ENCODE data around the gene HECW1. TPM values are rescaled to one million over a fixed set of nuclear protein-coding genes. Genes with fewer than 3 reads are reported as not detected.

HECW1 gene
- total RNA-seq, 1 experiment from 2014 or later, result 2.7 TPM

DNA sequence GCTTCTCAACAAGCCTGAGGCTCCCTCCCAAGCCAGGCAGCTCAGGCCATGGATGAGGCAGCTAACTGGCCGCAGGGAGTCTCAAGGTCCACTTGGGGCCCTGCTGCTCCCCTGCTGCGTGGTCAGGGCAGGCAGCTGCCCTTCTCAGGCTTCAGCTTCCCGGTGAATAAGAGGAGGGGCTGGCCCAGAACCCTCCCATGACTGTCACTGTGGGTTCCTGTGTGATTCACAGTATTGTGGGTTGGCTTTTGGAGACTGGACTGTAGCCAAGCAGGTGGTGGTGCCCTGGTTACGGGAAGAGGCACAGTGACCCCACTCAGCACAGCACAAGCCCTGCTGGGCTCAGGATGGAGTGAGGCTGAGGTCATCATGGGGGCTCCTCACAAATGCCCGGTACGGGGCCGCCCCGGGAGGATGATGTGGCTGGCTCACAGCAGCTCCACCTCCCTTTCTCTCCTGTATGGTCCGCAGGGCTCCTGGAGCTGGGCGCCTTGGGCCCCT is 189.8 kb downstream of the HECW1 start:
- H3K27me3 ChIP-seq (ENCODE audit: insufficient read depth, low read depth), result peaks cover 91% of the 10 kb centered on the region
- no peaks in the 10 kb centered on the region for H3F3A ChIP-seq (ENCODE audit: insufficient read depth, low read depth)
- no peaks in the 10 kb centered on the region for H4K20me1 ChIP-seq (ENCODE audit: insufficient read depth)
- no peaks in the 10 kb centered on the region for H3K9me2 ChIP-seq (ENCODE audit: insufficient read depth)
- H3K79me2 ChIP-seq (ENCODE audit: low read depth), result no peaks in the 10 kb centered on the region
- intact Hi-C loops (cut with micrococcal nuclease; ENCODE audit: unreplicated experiment), result no loop called here
- no peak overlapping the region for H3K4me2 ChIP-seq
- no peak overlapping the region for H3K4me3 ChIP-seq
- no peaks in the 10 kb centered on the region for H3K4me1 ChIP-seq (replicated peaks; ENCODE audit: insufficient read depth)
- CTCF ChIA-PET, result no interaction called here
- POLR2A ChIA-PET (ENCODE audit: unreplicated experiment), result no interaction called here
- H3K9me3 ChIP-seq (ENCODE audit: insufficient read depth, low read depth), result no peaks in the 10 kb centered on the region
- TF ChIP-seq, protein P1, sequence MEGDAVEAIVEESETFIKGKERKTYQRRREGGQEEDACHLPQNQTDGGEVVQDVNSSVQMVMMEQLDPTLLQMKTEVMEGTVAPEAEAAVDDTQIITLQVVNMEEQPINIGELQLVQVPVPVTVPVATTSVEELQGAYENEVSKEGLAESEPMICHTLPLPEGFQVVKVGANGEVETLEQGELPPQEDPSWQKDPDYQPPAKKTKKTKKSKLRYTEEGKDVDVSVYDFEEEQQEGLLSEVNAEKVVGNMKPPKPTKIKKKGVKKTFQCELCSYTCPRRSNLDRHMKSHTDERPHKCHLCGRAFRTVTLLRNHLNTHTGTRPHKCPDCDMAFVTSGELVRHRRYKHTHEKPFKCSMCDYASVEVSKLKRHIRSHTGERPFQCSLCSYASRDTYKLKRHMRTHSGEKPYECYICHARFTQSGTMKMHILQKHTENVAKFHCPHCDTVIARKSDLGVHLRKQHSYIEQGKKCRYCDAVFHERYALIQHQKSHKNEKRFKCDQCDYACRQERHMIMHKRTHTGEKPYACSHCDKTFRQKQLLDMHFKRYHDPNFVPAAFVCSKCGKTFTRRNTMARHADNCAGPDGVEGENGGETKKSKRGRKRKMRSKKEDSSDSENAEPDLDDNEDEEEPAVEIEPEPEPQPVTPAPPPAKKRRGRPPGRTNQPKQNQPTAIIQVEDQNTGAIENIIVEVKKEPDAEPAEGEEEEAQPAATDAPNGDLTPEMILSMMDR (conservative IDR thresholded peaks at IDR 0.05), result no peak
- no peak for TF ChIP-seq EZH2 (IDR thresholded peaks at IDR 0.05; ENCODE audit: low read depth)
- H3K36me3 ChIP-seq (ENCODE audit: low read depth), result no peaks in the 10 kb centered on the region
- peak in 1 of 2 experiments; percentile 23 for DNase-seq
- BruUV-seq (replicated peaks), result no TSS peak
- no peak overlapping the region for H3K27ac ChIP-seq
- H2AFZ ChIP-seq, result no peak overlapping the region

DNA sequence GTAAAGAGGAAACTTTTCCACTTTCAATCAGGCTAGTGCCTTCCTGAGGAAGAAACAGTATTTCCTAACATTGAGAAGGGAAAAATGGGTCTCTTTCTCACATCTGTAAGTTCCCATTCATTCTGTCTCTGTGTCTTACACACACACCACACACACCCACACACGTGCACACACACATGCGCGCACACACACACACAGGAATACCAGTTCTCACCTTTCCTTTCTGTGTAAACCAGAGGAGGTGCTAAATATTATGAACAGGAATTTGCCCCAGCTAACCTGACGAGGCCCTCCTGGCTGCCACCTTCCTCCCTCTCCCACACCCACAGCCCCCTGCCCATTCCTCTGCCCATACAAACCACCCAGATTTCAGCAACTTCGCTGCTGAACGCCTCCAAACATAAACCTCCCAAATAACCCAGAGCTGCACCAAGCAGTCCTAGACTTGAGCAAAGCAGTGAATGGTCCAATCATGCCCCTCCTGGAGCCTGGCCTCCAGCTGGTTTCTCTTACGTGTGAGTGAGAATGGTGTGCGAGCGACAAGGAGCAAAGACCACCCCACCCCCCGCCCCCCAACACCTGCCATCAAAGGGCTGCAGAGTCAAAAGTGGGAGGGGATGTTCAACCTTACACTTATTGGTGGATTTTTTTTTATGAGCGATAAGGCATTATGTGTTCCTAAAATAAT is 190.5 kb downstream of the HECW1 start:
- H3K36me3 ChIP-seq (ENCODE audit: low read depth), result no peaks in the 10 kb centered on the region
- no peaks in the 10 kb centered on the region for H3K9me2 ChIP-seq (ENCODE audit: insufficient read depth)
- no peaks in the 10 kb centered on the region for H3K9me3 ChIP-seq (ENCODE audit: insufficient read depth, low read depth)
- no peak overlapping the region for H3K27ac ChIP-seq
- no peak overlapping the region for H3K4me3 ChIP-seq
- intact Hi-C loops (cut with micrococcal nuclease; ENCODE audit: unreplicated experiment), result no loop called here
- no peaks in the 10 kb centered on the region for H3K79me2 ChIP-seq (ENCODE audit: low read depth)
- H3K4me2 ChIP-seq, result no peak overlapping the region
- no peaks in the 10 kb centered on the region for H3K4me1 ChIP-seq (replicated peaks; ENCODE audit: insufficient read depth)
- CTCF ChIA-PET, result no interaction called here
- peaks cover 85% of the 10 kb centered on the region for H3K27me3 ChIP-seq (ENCODE audit: insufficient read depth, low read depth)
- POLR2A ChIA-PET (ENCODE audit: unreplicated experiment), result no interaction called here
- TF ChIP-seq EZH2 (IDR thresholded peaks at IDR 0.05; ENCODE audit: low read depth), result no peak
- TF ChIP-seq, protein P1 (conservative IDR thresholded peaks at IDR 0.05), result no peak
- H2AFZ ChIP-seq, result no peak overlapping the region
- no TSS peak for BruUV-seq (replicated peaks)
- DNase-seq, result no peak
- H3F3A ChIP-seq (ENCODE audit: insufficient read depth, low read depth), result no peaks in the 10 kb centered on the region
- H4K20me1 ChIP-seq (ENCODE audit: insufficient read depth), result no peaks in the 10 kb centered on the region

DNA sequence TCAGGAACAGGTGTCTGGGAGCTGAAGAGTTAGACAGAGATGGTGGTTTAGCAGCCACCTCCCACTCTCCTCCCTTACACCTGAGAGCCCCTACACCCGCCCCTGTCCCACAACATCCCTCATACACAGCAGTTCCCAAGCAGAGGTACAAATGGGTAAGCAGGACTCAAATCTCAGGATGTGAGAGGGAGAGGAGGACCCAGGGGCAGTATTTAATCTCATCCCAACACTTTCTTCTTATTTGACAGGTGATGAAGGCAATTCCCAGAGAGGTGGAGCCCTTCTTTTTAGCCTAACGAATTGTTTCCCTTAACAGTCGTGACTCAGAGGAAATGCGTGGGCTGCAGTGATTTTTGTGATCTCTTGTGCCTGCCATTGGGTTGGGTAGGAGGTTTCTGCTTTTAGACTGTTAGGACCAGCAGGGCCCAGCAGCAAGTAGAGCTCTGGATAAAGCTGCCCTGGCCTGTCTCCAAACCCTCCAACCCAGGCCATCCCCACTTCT is 191.3 kb downstream of the HECW1 start:
- Histone ChIP-seq H3K9me2 (ENCODE audit: insufficient read depth) (no peaks in the 10 kb centered on the region), H3F3A (ENCODE audit: insufficient read depth, low read depth) (no peaks in the 10 kb centered on the region), H3K27me3 (ENCODE audit: insufficient read depth, low read depth) (peaks cover 76% of the 10 kb centered on the region), H3K27ac (no peak overlapping the region), H3K79me2 (ENCODE audit: low read depth) (no peaks in the 10 kb centered on the region), H3K36me3 (ENCODE audit: low read depth) (no peaks in the 10 kb centered on the region), H3K9me3 (ENCODE audit: insufficient read depth, low read depth) (no peaks in the 10 kb centered on the region), H3K4me3 (no peak overlapping the region), H3K4me2 (no peak overlapping the region), H4K20me1 (ENCODE audit: insufficient read depth) (no peaks in the 10 kb centered on the region), H2AFZ (no peak overlapping the region), H3K4me1 (replicated peaks; ENCODE audit: insufficient read depth) (no peaks in the 10 kb centered on the region)
- DNase-seq, result no peak
- BruUV-seq (replicated peaks), result no TSS peak
- intact Hi-C loops (cut with micrococcal nuclease; ENCODE audit: unreplicated experiment), result no loop called here
- CTCF ChIA-PET, result no interaction called here
- POLR2A ChIA-PET (ENCODE audit: unreplicated experiment), result no interaction called here
- TF ChIP-seq EZH2 (IDR thresholded peaks at IDR 0.05; ENCODE audit: low read depth), result no peak
- TF ChIP-seq, protein P1 (conservative IDR thresholded peaks at IDR 0.05), result no peak

Measured in PC-9 (cell line).